Osteoblast (primary cell): Measurements from ENCODE around the gene ANKH. TPM values are rescaled to one million over a fixed set of nuclear protein-coding genes. Genes with fewer than 3 reads are reported as not detected.
A peak's percentile ranks its signal among the peaks of the same experiment; 100 is the strongest.

Experiments used
- DNase-seq: peaks from one replicate; pipeline ENCODE4 v3.0.0; 2011; ENCODE audit warnings: low spot score, mixed read lengths; ENCODE audit not compliant: insufficient read length; ENCODE audit errors: missing footprints
- H2AFZ ChIP-seq: 2 replicates; pipeline ENCODE4 v1.6.0; 2011; ENCODE audit warnings: mild to moderate bottlenecking, low read length
- H3K27ac ChIP-seq: 2 replicates; pipeline ENCODE4 v1.5.1; 2011; ENCODE audit warnings: mild to moderate bottlenecking, low read depth, low read length, moderate library complexity
- H3K27me3 ChIP-seq: 2 replicates; pipeline ENCODE4 v1.6.0; 2012; ENCODE audit warnings: mild to moderate bottlenecking, control low read depth, inconsistent platforms, low read length, moderate library complexity; ENCODE audit not compliant: insufficient read depth
- H3K36me3 ChIP-seq: 2 replicates; pipeline ENCODE4 v1.5.1; 2011; ENCODE audit warnings: mild to moderate bottlenecking, low read length, control low read depth, moderate library complexity; ENCODE audit not compliant: insufficient read depth
- H3K4me1 ChIP-seq: 2 replicates; pipeline ENCODE4 v1.5.1; 2011; ENCODE audit warnings: mild to moderate bottlenecking, low read length, control low read depth, moderate library complexity; ENCODE audit not compliant: insufficient read depth
- H3K4me2 ChIP-seq: 2 replicates; pipeline ENCODE4 v1.6.0; 2011; ENCODE audit warnings: mild to moderate bottlenecking, low read length; ENCODE audit not compliant: insufficient read depth
- H3K4me3 ChIP-seq: fragments of 200-600 bp; sonication (generic); 3 replicates; pipeline ENCODE4 v1.5.1; 2012; ENCODE audit warnings: mild to moderate bottlenecking, low read length, inconsistent platforms; ENCODE audit not compliant: insufficient read depth
- H3K79me2 ChIP-seq: 2 replicates; pipeline ENCODE4 v1.6.0; 2012; ENCODE audit warnings: mild to moderate bottlenecking, low read length, control low read depth, inconsistent platforms; ENCODE audit not compliant: insufficient read depth
- H3K9me3 ChIP-seq: 2 replicates; pipeline ENCODE4 v1.5.1; 2011; ENCODE audit warnings: low read depth, low read length, control low read depth
- H4K20me1 ChIP-seq: 2 replicates; pipeline ENCODE4 v1.6.0; 2012; ENCODE audit warnings: mild to moderate bottlenecking, low read length, control low read depth; ENCODE audit not compliant: insufficient read depth
- CTCF ChIP-seq: IDR thresholded peaks from 2 replicates; pipeline ENCODE4 v1.5.1; 2011; ENCODE audit warnings: mild to moderate bottlenecking, low read depth, low read length, moderate library complexity; ENCODE audit errors: extremely low read depth
- total RNA-seq: library from RNA; depleted of rRNA; stranded (reverse); fragments of >200 nt; gene quantifications from 2 replicates; pipeline ENCODE4 v1.2.3, GENCODE V29; 2012

Gene ANKH
- total RNA-seq, 1 donor: 125 TPM

DNA sequence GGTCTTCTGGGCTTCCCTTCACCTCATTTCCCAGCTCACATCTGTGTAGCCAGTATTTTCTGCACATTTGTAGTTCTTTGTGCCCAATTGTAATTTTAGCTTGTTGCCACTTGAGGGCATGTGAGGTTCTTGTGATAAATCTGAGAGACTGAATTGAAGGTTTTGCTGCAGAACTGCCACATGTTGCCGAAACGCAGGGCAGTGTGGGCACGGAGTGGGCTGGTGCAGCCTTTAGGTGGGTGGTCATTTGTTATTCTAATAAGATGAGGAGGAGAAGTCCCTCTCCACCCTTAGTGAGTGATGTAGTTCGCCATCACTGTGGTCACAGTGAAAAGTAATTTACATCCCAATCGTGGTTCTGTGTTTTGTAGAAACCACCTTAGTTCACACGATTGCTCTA is 185.8 kb downstream of the ANKH start:
- H3K4me3 ChIP-seq: no peak overlapping the region
- no peaks in the 10 kb centered on the region for H3K9me3 ChIP-seq
- peaks cover 21% of the 10 kb centered on the region for H3K79me2 ChIP-seq
- no peaks in the 10 kb centered on the region for H4K20me1 ChIP-seq
- peak; percentile 72 for TF ChIP-seq CTCF
- peak overlapping the region; percentile 21 for H3K27ac ChIP-seq
- H3K36me3 ChIP-seq: peaks cover 69% of the 10 kb centered on the region
- H3K4me1 ChIP-seq: peaks cover 3% of the 10 kb centered on the region
- peak overlapping the region; percentile 66 for H3K4me2 ChIP-seq
- peak overlapping the region; percentile 42 for H2AFZ ChIP-seq
- no peaks in the 10 kb centered on the region for H3K27me3 ChIP-seq
- DNase-seq: peak; percentile 85

DNA sequence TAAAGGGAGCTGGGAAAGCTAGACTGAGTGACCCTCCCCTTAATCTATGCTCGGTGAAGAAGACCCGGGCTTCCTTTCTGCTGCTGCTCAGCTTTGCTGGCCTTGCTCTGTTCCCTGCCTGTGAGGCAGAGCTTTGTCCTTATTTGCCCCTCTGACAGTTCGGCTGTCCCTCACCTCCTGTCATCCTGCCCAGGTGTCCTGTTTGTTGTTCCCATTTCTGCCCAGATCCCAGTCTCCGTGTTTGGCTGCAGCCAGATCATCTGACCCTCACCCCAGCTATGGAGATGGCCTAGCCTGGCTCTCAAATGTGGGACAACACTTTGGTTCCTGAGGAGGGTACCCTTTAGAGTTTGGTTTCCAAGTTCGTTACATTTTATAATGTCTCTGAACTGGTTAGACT is 186.8 kb downstream of the ANKH start:
- Histone ChIP-seq H3K4me2 (no peak overlapping the region), H3K79me2 (peaks cover 22% of the 10 kb centered on the region), H3K4me3 (no peak overlapping the region), H3K27ac (no peak overlapping the region), H4K20me1 (no peaks in the 10 kb centered on the region), H3K27me3 (no peaks in the 10 kb centered on the region), H3K9me3 (no peaks in the 10 kb centered on the region), H3K4me1 (peaks cover 3% of the 10 kb centered on the region), H2AFZ (no peak overlapping the region), H3K36me3 (peaks cover 65% of the 10 kb centered on the region)
- TF ChIP-seq CTCF: no peak
- no peak for DNase-seq

DNA sequence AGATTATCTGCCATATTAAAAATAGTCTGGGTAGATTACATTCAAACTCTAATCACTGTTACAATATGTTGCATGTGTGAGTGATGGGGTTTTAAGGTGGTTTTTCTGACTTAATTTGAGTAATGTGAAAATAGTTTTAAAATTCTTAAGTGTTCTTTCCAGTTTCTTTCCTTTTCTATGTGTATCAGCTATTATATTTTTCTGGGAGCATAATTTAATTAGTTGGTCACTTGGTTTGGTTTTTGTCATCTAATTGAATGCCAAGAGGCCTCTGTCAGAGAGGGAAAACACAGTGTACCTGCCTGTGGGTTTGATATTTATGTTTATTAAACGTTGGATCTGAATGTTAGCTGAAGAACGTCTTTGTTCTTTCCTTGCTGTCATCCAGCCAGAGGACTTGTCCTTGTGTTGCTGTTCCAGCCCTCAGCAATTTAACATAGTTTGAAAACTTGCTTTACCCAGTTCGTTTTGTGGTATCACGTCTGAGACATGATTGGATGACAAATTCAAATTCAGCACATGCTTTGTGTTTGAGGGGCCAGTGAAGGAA is 187.6 kb downstream of the ANKH start:
- H3K9me3 ChIP-seq: no peaks in the 10 kb centered on the region
- no peak for DNase-seq
- no peaks in the 10 kb centered on the region for H3K27me3 ChIP-seq
- peaks cover 3% of the 10 kb centered on the region for H3K4me1 ChIP-seq
- H3K4me2 ChIP-seq: no peak overlapping the region
- TF ChIP-seq CTCF: no peak
- no peak overlapping the region for H3K27ac ChIP-seq
- H2AFZ ChIP-seq: no peak overlapping the region
- H3K79me2 ChIP-seq: peaks cover 28% of the 10 kb centered on the region
- no peak overlapping the region for H3K4me3 ChIP-seq
- no peaks in the 10 kb centered on the region for H4K20me1 ChIP-seq
- H3K36me3 ChIP-seq: peaks cover 60% of the 10 kb centered on the region

GRCh38 chr5:14681236-14681752 is 190.3 kb downstream of the ANKH start:
- Histone ChIP-seq H3K4me1 (peaks cover 8% of the 10 kb centered on the region), H3K36me3 (peaks cover 43% of the 10 kb centered on the region), H3K79me2 (peaks cover 45% of the 10 kb centered on the region)

More at GRCh38 chr5:14681236-14681752, 190.3 kb downstream of the ANKH start:
- H3K9me3 ChIP-seq: no peaks in the 10 kb centered on the region
- no peak for DNase-seq
- TF ChIP-seq CTCF: no peak
- H3K4me3 ChIP-seq: no peak overlapping the region
- H3K27ac ChIP-seq: no peak overlapping the region
- H2AFZ ChIP-seq: no peak overlapping the region
- H4K20me1 ChIP-seq: peaks cover 7% of the 10 kb centered on the region
- H3K4me2 ChIP-seq: no peak overlapping the region
- no peaks in the 10 kb centered on the region for H3K27me3 ChIP-seq
